Neural cell (in vitro differentiated cells): Measurements from ENCODE around the gene GAA. TPM values are rescaled to one million over a fixed set of nuclear protein-coding genes. Genes with fewer than 3 reads are reported as not detected.

Experiments
- H2AFZ ChIP-seq: fragments of 200-600, 300-800 bp; sonication (generic), shearing (Covaris generic); 2 replicates; pipeline ENCODE4 v1.6.0; 2014; ENCODE audit warnings: low read depth, mild to moderate bottlenecking, antibody characterized with exemption, low read length, moderate library complexity
- H3F3A ChIP-seq: fragments of 200-600 bp; shearing (Covaris generic); 2 replicates; pipeline ENCODE4 v1.6.1; 2016; ENCODE audit warnings: mild to moderate bottlenecking, moderate library complexity, mixed read lengths, antibody characterized with exemption, low read length; ENCODE audit not compliant: insufficient read depth, poor library complexity, severe bottlenecking
- H3K27ac ChIP-seq: fragments of 200-600, 300-800 bp; sonication (generic), shearing (Covaris generic); 2 replicates; pipeline ENCODE4 v1.5.1; 2014; ENCODE audit warnings: mild to moderate bottlenecking, low read length, moderate library complexity
- H3K27me3 ChIP-seq: fragments of 300-800, 200-600 bp; sonication (generic), shearing (Covaris generic); 2 replicates; pipeline ENCODE4 v1.6.0; 2014; ENCODE audit warnings: mild to moderate bottlenecking, low read depth, low read length, moderate library complexity; ENCODE audit not compliant: insufficient read depth
- H3K36me3 ChIP-seq: fragments of 300-800, 200-600 bp; sonication (generic), shearing (Covaris generic); 2 replicates; pipeline ENCODE4 v1.5.1; 2014; ENCODE audit warnings: mild to moderate bottlenecking, antibody characterized with exemption, low read length, moderate library complexity; ENCODE audit not compliant: insufficient read depth
- H3K4me2 ChIP-seq: fragments of 300-800, 200-600 bp; sonication (generic), shearing (Covaris generic); 2 replicates; pipeline ENCODE4 v1.6.0; 2014; ENCODE audit warnings: mild to moderate bottlenecking, low read length
- H3K4me3 ChIP-seq: fragments of 300-800, 200-600 bp; sonication (generic), shearing (Covaris generic); 2 replicates; pipeline ENCODE4 v1.5.1; 2014; ENCODE audit warnings: mild to moderate bottlenecking, low read length, moderate library complexity
- H3K79me2 ChIP-seq: fragments of 200-600 bp; shearing (Covaris generic); replicated peaks from 2 replicates; pipeline ENCODE4 v1.6.0; 2014; ENCODE audit warnings: mild to moderate bottlenecking, low read length, moderate library complexity; ENCODE audit not compliant: insufficient read depth
- H3K9ac ChIP-seq: fragments of 300-800, 200-600 bp; sonication (generic), shearing (Covaris generic); 2 replicates; pipeline ENCODE4 v1.6.1; 2016; ENCODE audit warnings: mild to moderate bottlenecking, low read length, mixed read lengths
- H3K9me2 ChIP-seq: fragments of 200-600 bp; shearing (Covaris generic); 2 replicates; pipeline ENCODE4 v1.6.1; 2016; ENCODE audit warnings: mild to moderate bottlenecking, low read length, mixed read lengths; ENCODE audit not compliant: insufficient read depth
- H3K9me3 ChIP-seq: fragments of 200-600, 300-800 bp; sonication (generic), shearing (Covaris generic); 2 replicates; pipeline ENCODE4 v1.6.1; 2016; ENCODE audit warnings: mild to moderate bottlenecking, mixed run types, low read length, moderate library complexity, mixed read lengths
- H4K20me1 ChIP-seq: fragments of 200-600 bp; shearing (Covaris generic); 2 replicates; pipeline ENCODE4 v1.6.1; 2016; ENCODE audit warnings: mild to moderate bottlenecking, mixed run types; ENCODE audit not compliant: insufficient read depth
- EP300 ChIP-seq: fragments of 450-650 bp; conservative IDR thresholded peaks from 2 replicates; pipeline ENCODE4 v1.6.1; 2014; ENCODE audit warnings: antibody characterized with exemption, mild to moderate bottlenecking, moderate library complexity; ENCODE audit not compliant: poor library complexity, severe bottlenecking
- EZH2 ChIP-seq: fragments of 200-600, 300-800 bp; shearing (Covaris generic), sonication (generic); IDR thresholded peaks from 2 replicates; pipeline ENCODE4 v1.6.1; 2014; ENCODE audit warnings: antibody characterized with exemption, low read length, borderline replicate concordance, mild to moderate bottlenecking; ENCODE audit not compliant: insufficient read depth, poor library complexity, severe bottlenecking
- MXI1 ChIP-seq: fragments of 450-650 bp; conservative IDR thresholded peaks from 2 replicates; pipeline ENCODE4 v1.6.1; 2014; ENCODE audit warnings: antibody characterized with exemption, mild to moderate bottlenecking; ENCODE audit not compliant: poor library complexity, severe bottlenecking
- POLR2AphosphoS5 ChIP-seq: IDR thresholded peaks from 2 replicates; pipeline ENCODE4 v1.6.1; 2012
- RAD21 ChIP-seq: fragments of 450-650 bp; conservative IDR thresholded peaks from 2 replicates; pipeline ENCODE4 v1.6.1; 2014; ENCODE audit warnings: antibody characterized with exemption, mild to moderate bottlenecking, moderate library complexity
- SMC3 ChIP-seq: fragments of 450-650 bp; conservative IDR thresholded peaks from 2 replicates; pipeline ENCODE4 v1.6.1; 2014; ENCODE audit warnings: antibody characterized with exemption, mild to moderate bottlenecking, moderate library complexity; ENCODE audit not compliant: poor library complexity
- TAF1 ChIP-seq: IDR thresholded peaks from 2 replicates; pipeline ENCODE4 v1.6.1; 2012; ENCODE audit warnings: low read depth
- polyA plus RNA-seq: library from polyadenylated mRNA; depleted of rRNA; stranded (reverse); fragments of >200 nt; gene quantifications from 2 replicates; pipeline ENCODE4 v1.2.3, GENCODE V29; 2014
- TF ChIP-seq, protein P1 (sequence below): IDR thresholded peaks from 2 replicates; pipeline ENCODE4 v1.6.1; 2012; ENCODE audit warnings: borderline replicate concordance
- TF ChIP-seq, protein P2 (sequence below): fragments of 450-650 bp; IDR thresholded peaks from 2 replicates; pipeline ENCODE4 v1.5.1; 2014; ENCODE audit warnings: antibody characterized with exemption, mild to moderate bottlenecking, moderate library complexity; ENCODE audit not compliant: poor library complexity, severe bottlenecking

The GAA gene
- polyA plus RNA-seq, 1 donor from 2014 or later, result 58.9 TPM

DNA sequence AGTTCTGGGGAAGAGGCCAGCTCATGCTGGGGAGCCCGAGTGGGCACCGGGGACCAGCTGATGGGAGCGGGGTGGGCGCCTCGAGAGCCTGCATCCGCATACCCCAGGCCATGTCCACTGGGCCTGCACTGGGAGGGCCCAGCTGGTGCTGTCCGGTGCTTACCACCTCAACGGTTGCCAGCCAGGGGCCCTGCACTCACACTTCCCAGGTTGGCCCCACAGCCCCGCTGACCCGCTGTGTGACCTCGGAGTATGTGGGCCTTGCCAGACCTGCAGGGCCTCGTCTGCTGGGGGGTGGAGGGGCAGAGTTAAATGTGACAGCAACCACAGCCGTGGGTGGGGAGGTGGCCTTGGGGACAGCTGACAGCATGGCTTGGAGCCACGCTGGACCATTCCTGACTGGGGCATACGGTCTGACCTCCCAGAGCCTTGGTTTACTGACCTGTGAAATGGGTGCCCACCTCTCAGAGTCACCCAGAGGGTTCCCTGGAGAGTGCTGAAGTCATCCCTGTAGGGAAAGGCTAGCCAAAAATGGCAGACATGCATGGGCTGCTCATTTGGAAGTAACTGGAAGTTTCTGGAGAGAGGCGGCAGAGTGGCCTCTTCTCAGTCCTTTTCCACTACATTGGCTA is 5.4 kb upstream of the GAA start:
- no peaks in the 10 kb centered on the region for H3K79me2 ChIP-seq
- no peaks in the 10 kb centered on the region for H3K9me2 ChIP-seq
- no peaks in the 10 kb centered on the region for H4K20me1 ChIP-seq
- no peaks in the 10 kb centered on the region for H3F3A ChIP-seq
- TF ChIP-seq POLR2AphosphoS5 (no peak), EZH2 (no peak), EP300 (no peak), SMC3 (no peak), TAF1 (no peak), RAD21 (no peak), MXI1 (no peak)
- TF ChIP-seq, protein P1, sequence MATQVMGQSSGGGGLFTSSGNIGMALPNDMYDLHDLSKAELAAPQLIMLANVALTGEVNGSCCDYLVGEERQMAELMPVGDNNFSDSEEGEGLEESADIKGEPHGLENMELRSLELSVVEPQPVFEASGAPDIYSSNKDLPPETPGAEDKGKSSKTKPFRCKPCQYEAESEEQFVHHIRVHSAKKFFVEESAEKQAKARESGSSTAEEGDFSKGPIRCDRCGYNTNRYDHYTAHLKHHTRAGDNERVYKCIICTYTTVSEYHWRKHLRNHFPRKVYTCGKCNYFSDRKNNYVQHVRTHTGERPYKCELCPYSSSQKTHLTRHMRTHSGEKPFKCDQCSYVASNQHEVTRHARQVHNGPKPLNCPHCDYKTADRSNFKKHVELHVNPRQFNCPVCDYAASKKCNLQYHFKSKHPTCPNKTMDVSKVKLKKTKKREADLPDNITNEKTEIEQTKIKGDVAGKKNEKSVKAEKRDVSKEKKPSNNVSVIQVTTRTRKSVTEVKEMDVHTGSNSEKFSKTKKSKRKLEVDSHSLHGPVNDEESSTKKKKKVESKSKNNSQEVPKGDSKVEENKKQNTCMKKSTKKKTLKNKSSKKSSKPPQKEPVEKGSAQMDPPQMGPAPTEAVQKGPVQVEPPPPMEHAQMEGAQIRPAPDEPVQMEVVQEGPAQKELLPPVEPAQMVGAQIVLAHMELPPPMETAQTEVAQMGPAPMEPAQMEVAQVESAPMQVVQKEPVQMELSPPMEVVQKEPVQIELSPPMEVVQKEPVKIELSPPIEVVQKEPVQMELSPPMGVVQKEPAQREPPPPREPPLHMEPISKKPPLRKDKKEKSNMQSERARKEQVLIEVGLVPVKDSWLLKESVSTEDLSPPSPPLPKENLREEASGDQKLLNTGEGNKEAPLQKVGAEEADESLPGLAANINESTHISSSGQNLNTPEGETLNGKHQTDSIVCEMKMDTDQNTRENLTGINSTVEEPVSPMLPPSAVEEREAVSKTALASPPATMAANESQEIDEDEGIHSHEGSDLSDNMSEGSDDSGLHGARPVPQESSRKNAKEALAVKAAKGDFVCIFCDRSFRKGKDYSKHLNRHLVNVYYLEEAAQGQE, result no peak
- TF ChIP-seq, protein P2, sequence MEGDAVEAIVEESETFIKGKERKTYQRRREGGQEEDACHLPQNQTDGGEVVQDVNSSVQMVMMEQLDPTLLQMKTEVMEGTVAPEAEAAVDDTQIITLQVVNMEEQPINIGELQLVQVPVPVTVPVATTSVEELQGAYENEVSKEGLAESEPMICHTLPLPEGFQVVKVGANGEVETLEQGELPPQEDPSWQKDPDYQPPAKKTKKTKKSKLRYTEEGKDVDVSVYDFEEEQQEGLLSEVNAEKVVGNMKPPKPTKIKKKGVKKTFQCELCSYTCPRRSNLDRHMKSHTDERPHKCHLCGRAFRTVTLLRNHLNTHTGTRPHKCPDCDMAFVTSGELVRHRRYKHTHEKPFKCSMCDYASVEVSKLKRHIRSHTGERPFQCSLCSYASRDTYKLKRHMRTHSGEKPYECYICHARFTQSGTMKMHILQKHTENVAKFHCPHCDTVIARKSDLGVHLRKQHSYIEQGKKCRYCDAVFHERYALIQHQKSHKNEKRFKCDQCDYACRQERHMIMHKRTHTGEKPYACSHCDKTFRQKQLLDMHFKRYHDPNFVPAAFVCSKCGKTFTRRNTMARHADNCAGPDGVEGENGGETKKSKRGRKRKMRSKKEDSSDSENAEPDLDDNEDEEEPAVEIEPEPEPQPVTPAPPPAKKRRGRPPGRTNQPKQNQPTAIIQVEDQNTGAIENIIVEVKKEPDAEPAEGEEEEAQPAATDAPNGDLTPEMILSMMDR, result no peak
- no peaks in the 10 kb centered on the region for H3K36me3 ChIP-seq
- H3K9me3 ChIP-seq, result no peaks in the 10 kb centered on the region
- no peaks in the 10 kb centered on the region for H3K27me3 ChIP-seq
- H3K9ac ChIP-seq, result no peak overlapping the region
- H3K27ac ChIP-seq, result no peak overlapping the region
- H2AFZ ChIP-seq, result no peak overlapping the region
- no peak overlapping the region for H3K4me2 ChIP-seq
- no peak overlapping the region for H3K4me3 ChIP-seq

DNA sequence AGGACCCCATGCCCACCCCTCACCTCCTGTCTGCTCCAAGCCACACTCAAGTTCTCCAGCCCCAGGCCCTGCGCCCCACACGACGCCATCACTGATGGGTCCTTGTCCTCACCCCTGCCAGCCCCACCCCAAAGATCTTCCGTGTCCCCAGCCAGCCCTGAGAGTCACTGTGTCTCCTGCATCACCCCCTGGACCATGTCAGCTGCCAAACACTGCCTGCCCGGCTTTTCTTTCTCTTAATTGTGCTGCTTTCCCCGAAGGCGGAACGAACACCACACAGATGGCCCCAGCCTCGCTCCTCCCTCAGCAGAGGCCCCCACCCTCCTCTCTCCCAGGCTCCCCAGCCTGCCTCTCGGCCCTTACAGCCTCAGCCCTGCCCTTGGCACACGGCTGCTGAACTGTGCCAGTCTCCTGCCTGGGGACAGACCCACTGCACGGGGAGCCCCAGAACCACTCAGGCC is 4.8 kb upstream of the GAA start:
- Histone ChIP-seq H3K9me2 (no peaks in the 10 kb centered on the region), H3K9me3 (no peaks in the 10 kb centered on the region), H3K4me2 (no peak overlapping the region), H3K36me3 (no peaks in the 10 kb centered on the region), H3K27ac (no peak overlapping the region), H4K20me1 (no peaks in the 10 kb centered on the region), H2AFZ (no peak overlapping the region), H3K4me3 (no peak overlapping the region), H3K9ac (no peak overlapping the region), H3F3A (no peaks in the 10 kb centered on the region), H3K79me2 (no peaks in the 10 kb centered on the region), H3K27me3 (no peaks in the 10 kb centered on the region)
- TF ChIP-seq SMC3 (no peak), TAF1 (no peak)
- TF ChIP-seq, protein P2, result no peak
